Cerebellar nuclear complex (tissue), 1 donor: ENCODE results near the gene PAIP2.
"Not testable (repeated sequence)": the region's sequence is repeated elsewhere in the genome, so short reads cannot be mapped to it uniquely, and the experiment has no call there.

Experiments used
- DNase-seq, 2 experiments: peaks; one replicate each; lab custom pipeline; 2025; lab: John Stamatoyannopoulos, UW

The PAIP2 gene

DNA sequence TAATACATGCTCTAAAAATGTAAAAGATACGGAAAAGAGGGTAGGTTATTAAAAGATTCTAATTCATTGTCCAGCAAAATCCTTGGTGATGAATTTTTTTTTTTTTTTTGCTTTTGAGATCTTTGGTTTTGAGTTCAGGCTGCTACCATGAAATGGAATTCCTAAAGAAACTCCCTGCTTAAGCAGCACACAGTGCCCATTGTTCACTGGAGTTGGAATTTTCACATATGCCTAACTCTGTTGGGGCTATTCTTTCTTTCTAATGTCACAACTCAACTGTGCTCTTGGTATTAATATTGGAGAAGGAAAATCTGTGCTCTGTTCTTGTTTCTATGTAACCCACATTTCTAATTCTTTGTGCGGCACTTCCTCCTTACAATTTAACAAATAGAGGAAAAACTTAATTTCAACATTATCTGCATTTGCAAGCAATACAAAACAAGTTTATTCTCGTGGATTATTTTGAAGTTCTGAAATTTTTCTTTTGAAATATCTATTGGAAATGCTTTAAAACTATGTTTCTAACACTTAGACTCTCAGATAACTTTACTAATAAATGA is 26.5 kb upstream of the PAIP2 start:
- DNase-seq = no peak

GRCh38 chr5:139335811-139336210 is 5.8 kb upstream of the PAIP2 start:
- DNase-seq = no peak

GRCh38 chr5:139340051-139340450 is 1.6 kb upstream of the PAIP2 start:
- no peak for DNase-seq

DNA sequence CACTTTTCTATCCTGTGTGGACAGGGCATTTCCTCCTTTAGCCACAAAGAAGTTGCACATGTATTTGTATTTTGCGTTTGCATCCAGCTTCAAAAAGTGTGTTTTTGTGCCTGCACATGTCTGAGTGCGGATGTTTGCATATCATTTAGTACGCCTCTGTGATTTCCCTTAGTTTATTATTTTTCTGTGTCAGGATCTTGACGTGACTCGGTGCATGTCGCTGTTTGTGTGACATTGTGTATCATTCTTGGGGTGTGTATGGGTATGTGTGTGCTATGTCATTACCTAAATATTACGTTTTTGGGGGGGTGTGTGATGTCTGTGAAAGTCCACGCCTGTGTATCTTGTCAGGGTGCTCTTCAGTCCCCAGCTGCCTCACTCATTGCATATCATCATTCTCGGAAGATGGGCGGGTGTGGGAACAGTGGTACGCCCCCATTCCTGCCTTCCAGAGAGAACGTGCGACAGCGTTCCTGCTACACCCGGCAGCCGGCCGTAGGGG is 416 bp upstream of the PAIP2 start:
- no peak for DNase-seq

DNA sequence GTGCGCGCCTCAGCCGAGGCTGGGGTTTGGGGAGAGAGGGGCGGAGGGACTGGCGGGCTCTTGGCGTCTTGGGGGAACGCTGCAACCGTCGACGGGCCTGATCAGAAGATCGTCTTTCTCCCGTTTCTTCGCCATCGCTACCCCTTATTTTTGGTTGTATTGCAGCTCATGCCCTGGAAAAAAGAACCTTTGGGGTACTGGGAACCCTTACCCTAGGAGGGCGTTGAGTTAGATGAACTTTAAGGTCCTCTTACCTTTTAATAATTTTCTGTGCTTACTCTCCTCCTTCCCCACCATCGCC is 719 bp downstream of the PAIP2 start:
- no peak for DNase-seq

DNA sequence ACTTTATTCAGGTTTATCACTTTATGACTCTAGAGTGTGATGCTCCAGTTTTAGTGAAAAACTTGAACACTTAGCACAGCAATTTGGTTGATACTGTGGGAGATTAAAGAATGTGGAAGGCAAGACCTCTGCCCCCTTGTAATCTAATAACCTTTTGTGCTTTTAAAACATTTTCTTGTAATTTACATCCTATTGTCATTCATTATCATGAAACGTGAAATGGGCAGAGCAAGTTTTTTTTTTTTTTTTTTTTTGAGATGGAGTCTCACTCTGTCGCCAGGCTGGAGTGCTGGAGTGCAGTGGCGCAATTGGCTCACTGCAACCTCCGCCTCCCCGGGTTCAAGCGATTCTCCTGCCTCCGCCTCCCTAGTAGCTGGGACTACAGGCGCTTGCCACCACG is 1.8 kb downstream of the PAIP2 start:
- DNase-seq = no peak

DNA sequence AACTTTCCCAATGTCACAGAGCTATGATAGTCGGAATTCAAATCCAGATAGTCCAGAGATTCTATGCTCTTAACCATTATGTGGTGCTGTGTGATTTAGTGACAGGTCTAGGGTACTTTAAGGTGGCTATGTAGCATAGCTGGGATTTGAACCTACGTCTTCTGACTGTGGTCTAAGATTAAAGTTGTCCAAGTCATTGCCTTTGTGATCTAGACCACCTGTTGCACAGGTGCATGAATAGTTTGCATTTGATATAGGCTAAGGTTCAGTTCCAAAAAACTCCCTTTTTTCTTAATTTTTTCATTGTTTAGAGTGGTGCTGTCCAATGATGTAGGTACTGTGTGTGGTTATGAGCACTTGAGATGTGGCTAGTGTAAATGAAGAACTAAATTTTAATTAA is 2.5 kb downstream of the PAIP2 start:
- no peak for DNase-seq

DNA sequence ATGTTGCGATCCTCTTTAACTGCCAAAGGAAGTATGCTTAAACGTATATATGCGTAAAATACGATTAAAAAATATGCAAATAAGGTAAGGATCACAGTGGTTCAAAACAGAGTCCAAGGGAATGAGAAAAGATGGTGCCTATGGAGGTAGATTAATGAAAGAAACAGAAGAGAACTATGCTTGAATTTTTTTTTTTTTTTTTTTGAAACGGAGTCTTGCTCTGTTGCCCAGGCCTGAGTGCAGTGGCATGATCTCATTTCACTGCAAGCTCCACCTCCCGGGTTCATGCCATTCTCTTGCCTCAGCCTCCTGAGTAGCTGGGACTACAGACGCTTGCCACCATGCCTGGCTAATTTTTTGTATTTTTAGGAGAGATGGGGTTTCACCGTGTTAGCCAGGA is 3.8 kb downstream of the PAIP2 start:
- not testable (repeated sequence) for DNase-seq

DNA sequence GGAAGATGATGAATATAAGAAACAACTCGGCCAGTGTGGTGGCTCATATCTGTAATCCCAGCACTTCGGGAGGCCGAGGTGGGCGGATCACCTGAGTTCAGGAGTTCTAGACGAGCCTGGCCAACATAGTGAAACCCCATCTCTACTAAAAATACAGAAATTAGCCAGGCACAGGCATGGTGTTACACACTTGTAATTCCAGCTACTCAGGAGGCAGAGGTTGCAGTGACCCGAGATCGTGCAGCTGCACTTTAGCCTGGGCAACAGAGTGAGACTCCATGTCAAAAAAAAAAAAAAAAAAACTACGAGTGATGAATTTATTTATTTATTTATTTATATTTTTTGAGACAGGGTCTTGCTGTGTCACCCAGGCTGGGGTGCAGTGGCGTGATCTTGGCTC is 6.2 kb downstream of the PAIP2 start:
- DNase-seq = not testable (repeated sequence)

GRCh38 chr5:139354186-139354585 is 12.5 kb downstream of the PAIP2 start:
- no peak for DNase-seq

- not testable (repeated sequence) for DNase-seq
Measured at GRCh38 chr5:139355900-139356299, 14.2 kb downstream of the PAIP2 start.

DNA sequence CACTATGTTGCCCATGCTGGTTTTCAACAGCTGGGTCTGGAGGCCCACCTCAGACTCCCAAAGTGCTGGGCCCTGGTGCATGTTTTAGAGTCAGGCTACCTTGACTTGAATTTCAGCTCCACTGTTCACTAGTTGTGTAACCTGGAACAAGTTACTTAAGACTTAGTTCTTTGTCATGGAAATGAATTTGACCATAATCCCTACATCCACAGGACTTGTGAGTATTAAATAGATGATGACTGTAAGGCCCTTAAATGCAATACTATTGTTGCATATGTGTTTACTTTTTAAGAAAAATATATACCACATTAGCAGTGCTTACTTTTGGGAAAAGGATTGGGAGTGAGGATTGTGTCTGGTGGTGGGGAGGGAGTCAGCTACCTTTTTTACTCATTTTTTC is 16.4 kb downstream of the PAIP2 start:
- DNase-seq = no peak

DNA sequence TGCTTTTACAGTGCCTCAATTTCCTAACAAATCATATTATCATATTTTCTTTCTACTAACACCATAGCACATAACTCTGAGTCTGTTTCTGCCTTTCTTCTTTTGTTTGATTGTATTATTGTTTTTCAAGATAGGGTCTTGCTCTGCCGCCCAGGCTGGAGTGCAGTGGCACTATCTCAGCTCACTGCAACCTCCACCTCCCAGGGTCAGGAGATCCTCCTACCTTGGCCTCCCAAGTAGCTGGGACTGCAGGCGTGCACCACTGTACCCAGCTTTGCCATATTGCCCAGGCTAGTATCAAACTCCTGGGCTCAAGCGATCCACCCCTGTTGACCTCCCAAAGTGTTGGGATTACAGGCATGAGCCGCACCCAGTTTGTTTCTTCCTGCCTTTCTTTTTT is 18.7 kb downstream of the PAIP2 start:
- no peak for DNase-seq

- DNase-seq = no peak
Measured at GRCh38 chr5:139361835-139362429, 20.3 kb downstream of the PAIP2 start.

- no peak for DNase-seq
Measured at GRCh38 chr5:139363937-139364336, 22.3 kb downstream of the PAIP2 start.

DNA sequence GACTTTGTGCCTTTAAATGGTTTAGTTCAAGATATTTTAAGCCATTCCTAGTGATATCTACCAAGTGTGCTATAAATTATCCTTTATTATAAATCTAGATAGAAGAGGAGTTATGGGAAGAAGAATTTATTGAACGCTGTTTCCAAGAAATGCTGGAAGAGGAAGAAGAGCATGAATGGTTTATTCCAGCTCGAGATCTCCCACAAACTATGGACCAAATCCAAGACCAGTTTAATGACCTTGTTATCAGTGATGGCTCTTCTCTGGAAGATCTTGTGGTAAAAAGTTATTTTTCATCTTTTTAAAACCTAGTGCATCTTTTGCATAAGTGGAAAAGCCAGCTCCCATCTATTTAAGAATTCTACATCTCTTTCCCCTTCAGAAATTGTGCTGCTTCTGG is 22.8 kb downstream of the PAIP2 start:
- DNase-seq = no peak

- no peak for DNase-seq
Measured at GRCh38 chr5:139368613-139369012, 27.0 kb downstream of the PAIP2 start.

- no peak for DNase-seq
Measured at GRCh38 chr5:139369181-139369580, 27.5 kb downstream of the PAIP2 start.

DNA sequence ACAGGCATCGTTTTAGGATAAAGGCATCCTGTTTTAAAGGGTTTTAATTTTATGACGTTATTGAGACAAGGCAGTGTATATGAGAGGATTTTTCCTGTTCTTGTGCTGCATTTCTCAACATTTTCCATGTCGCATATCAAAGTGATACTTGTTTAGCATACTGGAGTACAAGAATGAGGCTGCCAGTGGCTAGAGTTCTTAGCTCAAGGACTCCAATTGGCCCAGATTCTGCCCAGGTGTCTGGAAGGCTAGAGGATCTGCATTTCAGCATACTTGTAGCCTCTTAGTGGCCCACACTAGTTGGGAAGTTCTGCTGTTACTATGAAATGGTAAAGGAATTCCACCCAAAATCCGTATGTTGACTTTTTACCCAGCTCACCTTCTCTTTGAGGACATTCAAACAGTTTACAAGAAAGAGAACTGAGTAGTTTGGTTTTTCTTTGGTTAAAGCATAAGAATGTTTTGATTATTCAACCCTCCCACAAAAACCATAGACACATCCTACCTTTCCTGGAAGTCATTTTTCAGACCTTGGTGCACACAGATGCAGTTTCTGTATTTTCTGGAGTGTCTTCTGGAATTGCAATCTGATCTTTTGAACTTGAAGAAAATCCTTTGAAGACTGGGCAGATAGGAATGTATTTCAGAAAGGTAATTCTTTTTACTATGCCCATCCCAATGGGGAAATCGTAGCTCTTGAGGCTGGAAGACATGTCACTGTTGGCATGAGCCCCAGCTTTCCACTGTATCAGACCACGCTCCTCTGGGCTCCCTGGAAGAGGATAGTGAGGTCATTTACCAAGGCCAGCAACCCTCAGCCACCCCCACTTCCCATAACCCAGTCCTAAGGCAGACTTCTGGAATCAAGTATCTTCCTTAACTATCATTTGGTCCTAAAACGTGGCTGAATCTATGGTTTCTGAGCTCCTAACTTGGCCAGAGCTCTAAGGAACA is 30.1 kb downstream of the PAIP2 start:
- no peak for DNase-seq

DNA sequence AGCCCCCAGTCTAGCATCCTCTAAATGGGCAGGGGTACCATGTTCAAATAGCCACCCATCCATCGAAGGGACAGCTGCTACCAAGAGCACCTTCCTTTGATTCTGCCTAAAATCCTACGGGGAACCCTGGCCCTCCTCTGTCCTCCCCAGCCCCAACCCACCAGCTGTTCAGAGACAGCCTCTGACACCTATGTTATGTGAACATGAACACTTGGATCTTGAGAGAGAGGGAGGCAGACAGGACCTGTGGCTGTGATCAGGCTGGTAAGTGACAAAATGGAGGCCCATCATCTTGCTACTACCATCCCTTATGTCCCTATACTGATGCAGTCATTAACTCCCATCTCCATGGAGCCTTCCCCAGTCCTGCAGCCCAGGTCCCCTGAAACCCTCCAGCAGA is 33.3 kb downstream of the PAIP2 start:
- no peak for DNase-seq

- DNase-seq = no peak
Measured at GRCh38 chr5:139376364-139376763, 34.7 kb downstream of the PAIP2 start.

GRCh38 chr5:139377226-139377625 is 35.6 kb downstream of the PAIP2 start:
- no peak for DNase-seq
